Activated T-helper 2 cell treated with anti-CD3 and anti-CD28 coated beads, Interferon-gamma antibody, Interleukin-2, Interleukin-4, amounts not matched to agents 10 μg/mL and 5 μg/mL and 100 μg/mL, durations not matched to agents 14 hours and 24 hours and 36 hours (primary cell): ENCODE data around the gene SPDYC. TPM values are rescaled to one million over a fixed set of nuclear protein-coding genes. Genes with fewer than 3 reads are reported as not detected.

Experiments used
- DNase-seq: peaks from one replicate; pipeline ENCODE4 v3.0.0; 2021; ENCODE audit warnings: low spot score
- H3K27ac Mint-ChIP-seq: one replicate; pipeline ENCODE4 v1.8.0; 2021; ENCODE audit warnings: mixed read lengths
- H3K27me3 Mint-ChIP-seq: one replicate; pipeline ENCODE4 v1.8.0; 2021; ENCODE audit warnings: low read depth, mixed read lengths
- H3K36me3 Mint-ChIP-seq: one replicate; pipeline ENCODE4 v1.8.0; 2021; ENCODE audit warnings: low read depth, mixed read lengths
- H3K4me1 Mint-ChIP-seq: one replicate; pipeline ENCODE4 v1.8.0; 2021; ENCODE audit warnings: low read depth, mixed read lengths
- H3K4me3 Mint-ChIP-seq: one replicate; pipeline ENCODE4 v1.8.0; 2021; ENCODE audit warnings: low read depth, mild to moderate bottlenecking, moderate library complexity, mixed read lengths
- H3K9me3 Mint-ChIP-seq: one replicate; pipeline ENCODE4 v1.8.0; 2021; ENCODE audit warnings: mixed read lengths
- intact Hi-C: fragments of 100-400 bp; cut with micrococcal nuclease; formaldehyde crosslinking; loops from one replicate; pipeline ENCODE4 v1.15.1; 2023
- total RNA-seq: library from RNA; stranded (reverse); gene quantifications from 2 replicates; pipeline ENCODE4 v1.2.3, GENCODE V29; 2022

Gene SPDYC
- total RNA-seq, 1 donor from 2014 or later = not detected

DNA sequence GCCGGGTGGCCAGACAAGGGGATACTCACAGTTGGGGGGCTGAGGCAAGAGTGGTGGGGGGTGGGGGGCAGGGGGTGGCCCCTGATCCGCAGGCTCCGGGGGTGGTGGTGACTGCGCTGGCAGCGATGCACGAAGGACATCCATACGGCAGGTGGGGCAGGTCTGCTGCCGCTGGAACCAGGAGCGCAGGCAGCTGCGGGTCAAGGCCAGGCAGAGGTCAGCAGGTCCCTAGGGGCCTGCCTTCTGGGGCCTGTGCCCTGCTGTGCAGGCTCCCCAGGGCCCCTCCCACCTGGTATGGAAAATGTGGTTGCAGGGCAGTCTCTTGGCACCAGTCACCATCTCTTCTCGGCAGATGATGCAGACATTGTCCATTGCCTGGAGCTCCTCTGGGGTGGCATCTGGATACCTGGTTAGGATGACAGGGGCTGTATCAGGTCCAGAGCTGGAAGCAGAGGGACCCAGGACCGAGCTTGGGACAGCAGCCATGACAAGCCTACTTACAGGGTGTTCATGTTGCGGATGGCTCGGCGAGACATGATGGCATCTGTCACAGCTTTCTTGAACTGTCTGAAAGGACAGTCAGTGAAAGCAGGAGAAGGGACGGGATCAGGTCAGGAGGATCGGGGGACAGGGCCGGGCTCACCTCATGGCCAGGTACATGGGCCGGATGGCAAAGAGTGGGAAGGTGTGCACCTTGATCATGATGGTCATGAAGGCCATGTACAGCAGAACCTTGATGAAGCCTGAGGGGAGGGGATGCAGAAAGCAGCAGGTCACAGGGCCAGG, 39.2 kb upstream of the SPDYC start:
- no peak for DNase-seq
- Mint-ChIP-seq H3K27me3 (no peaks in the 10 kb centered on the region), H3K4me1 (peaks cover 18% of the 10 kb centered on the region), H3K27ac (no peak overlapping the region), H3K9me3 (no peaks in the 10 kb centered on the region), H3K4me3 (no peak overlapping the region), H3K36me3 (peaks cover 60% of the 10 kb centered on the region)
- intact Hi-C loops = loop anchor here (5.0 kb wide), 1 partner anchor 131 kb away; the partner anchor contains the start of gene POLA2

DNA sequence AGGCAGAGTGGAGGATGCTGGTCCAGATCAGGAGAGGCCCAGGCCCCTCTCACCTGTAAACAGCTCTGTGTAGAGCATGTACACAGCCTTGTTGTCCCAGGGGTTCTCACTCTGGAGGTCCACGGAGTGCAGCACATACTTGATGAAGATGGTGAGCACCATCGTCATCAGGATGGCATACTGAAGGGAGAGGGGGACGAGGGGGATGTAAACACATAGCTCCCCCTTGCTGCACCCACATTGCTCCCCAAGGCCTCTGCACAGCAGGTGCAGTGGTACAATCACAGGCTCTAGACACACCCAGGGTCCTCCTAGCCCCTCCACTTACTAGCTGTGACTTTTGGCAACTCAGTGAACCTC, 38.6 kb upstream of the SPDYC start:
- Mint-ChIP-seq H3K4me3 (no peak overlapping the region), H3K36me3 (peaks cover 57% of the 10 kb centered on the region), H3K27me3 (no peaks in the 10 kb centered on the region), H3K9me3 (no peaks in the 10 kb centered on the region), H3K27ac (no peak overlapping the region), H3K4me1 (peaks cover 23% of the 10 kb centered on the region)
- intact Hi-C loops = loop anchor here (5.0 kb wide), 1 partner anchor 131 kb away; the partner anchor contains the start of gene POLA2
- no peak for DNase-seq

DNA sequence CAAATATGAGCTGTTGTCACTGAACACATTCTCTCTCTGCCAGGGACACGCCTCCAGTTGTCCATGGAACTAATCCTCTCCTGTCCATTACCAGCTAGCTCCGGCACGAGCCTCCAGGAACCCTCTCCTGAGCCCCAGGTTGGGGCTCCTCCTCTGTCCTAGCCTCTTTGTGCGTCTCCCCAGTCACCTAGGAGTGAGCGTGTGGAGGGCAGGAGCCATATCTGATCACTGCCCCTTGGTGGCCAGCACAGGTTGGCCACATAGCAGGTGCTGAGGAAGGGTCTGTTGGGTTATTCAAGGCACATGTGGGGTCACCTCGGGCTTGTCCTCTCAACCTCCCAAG, 38.2 kb upstream of the SPDYC start:
- Mint-ChIP-seq H3K4me3 (no peak overlapping the region), H3K27ac (no peak overlapping the region), H3K36me3 (peaks cover 52% of the 10 kb centered on the region), H3K4me1 (peaks cover 26% of the 10 kb centered on the region), H3K9me3 (no peaks in the 10 kb centered on the region), H3K27me3 (no peaks in the 10 kb centered on the region)
- intact Hi-C loops = loop anchor here (5.0 kb wide), 1 partner anchor 130 kb away; the partner anchor contains the start of gene POLA2
- no peak for DNase-seq

DNA sequence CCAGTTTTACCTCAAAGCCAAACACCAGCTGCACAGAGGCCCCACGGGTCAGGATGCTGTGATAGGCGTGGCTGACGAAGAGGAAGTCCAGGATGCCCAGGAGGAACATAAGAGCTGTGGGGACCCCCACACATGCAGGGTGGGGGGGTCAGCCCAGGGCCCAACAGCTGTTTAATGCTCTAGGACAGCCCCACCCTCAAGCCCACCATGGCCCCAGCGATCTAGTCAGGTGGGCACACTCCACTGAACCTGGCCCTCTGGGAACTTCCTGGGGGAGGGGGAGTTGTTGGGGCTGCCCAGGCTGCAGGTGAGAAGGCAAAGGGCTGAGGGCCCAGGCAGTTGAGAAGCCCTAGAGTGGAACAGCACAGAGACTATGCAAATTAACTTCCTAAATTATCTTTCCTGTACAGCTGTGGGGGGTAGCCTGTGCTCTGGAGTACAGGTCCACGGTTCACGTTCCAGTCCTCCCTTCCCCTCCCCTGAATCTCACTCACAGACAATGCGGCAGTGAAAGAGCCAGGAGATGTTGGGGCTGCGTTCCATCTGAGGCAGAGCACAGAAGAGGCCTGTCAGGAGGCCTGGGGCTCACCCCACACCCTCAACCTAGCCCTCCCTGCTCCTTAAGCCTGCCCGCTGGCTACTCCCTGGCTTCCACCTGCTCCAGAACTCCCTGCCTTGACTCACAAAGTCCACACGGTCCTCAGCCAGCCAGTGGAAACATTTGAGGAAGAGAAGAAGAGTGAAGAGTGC, 37.6 kb upstream of the SPDYC start:
- Mint-ChIP-seq H3K4me1 (peaks cover 26% of the 10 kb centered on the region), H3K27ac (no peak overlapping the region), H3K27me3 (no peaks in the 10 kb centered on the region), H3K9me3 (no peaks in the 10 kb centered on the region), H3K4me3 (peak overlapping the region; percentile 96), H3K36me3 (peaks cover 47% of the 10 kb centered on the region)
- DNase-seq = no peak
- intact Hi-C loops = loop anchor here (5.0 kb wide), 1 partner anchor 130 kb away; the partner anchor contains the start of gene POLA2

DNA sequence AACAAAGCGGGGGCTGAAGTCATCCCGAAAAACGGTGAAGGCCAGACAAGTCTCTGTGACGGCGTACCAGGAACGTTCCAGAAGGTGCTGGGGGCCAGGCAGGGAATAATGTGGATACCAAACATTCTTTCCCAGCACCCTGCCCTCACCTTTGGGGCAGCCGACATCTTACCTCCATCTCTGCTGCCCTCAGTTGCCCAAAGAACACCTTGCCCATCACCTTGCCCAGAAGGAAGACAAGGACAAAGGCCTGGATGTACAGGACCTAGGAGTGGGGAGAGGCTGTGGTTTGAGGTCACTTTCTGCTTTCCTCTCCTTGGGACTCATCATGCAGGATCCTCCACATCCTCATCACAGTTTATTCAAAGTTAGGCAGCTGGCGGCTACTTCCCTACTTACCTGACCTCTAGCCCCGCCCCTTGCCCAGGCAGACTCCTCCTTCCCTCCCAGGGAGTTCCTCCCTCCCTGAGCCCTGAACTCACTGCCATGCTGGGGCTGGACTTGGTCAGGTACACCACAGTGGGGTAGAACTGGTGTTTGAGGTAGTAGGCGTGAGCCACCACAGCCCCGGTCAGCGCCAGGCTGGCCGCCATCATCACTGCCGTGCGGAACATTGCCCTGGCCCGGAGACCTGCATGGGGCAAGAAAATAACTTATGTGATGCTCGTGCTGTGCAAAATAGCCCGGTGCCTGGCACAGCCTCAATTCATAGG, 36.9 kb upstream of the SPDYC start:
- intact Hi-C loops = loop anchor here (5.0 kb wide), 1 partner anchor 129 kb away; the partner anchor contains the start of gene POLA2
- Mint-ChIP-seq H3K4me1 (peaks cover 26% of the 10 kb centered on the region), H3K4me3 (peak overlapping the region; percentile 96), H3K27ac (peak overlapping the region; percentile 99), H3K27me3 (no peaks in the 10 kb centered on the region), H3K9me3 (no peaks in the 10 kb centered on the region), H3K36me3 (peaks cover 41% of the 10 kb centered on the region)
- DNase-seq = peak; percentile 49

DNA sequence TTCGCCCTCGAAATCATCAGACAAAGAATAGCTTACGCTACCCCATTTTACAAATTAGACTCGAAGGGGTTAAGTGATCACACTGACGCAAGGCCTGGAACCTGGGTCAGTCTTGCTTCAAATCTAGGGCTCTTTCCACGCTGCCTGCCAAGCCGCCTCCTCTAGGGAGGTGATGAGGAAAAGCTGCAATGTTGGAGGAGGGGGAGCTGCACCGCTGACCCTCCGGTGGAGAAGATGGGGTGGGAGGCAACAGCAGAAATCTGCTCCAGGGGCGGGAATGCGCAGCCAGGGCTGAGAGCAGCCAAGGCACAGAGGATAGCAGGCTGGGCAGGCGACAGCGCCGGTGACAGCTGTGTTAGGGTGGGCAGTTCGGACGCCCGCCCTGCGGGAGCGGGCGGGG, 36.3 kb upstream of the SPDYC start:
- no peaks in the 10 kb centered on the region for H3K27me3 Mint-ChIP-seq
- peaks cover 26% of the 10 kb centered on the region for H3K4me1 Mint-ChIP-seq
- DNase-seq = peak; percentile 12
- H3K4me3 Mint-ChIP-seq = peak overlapping the region; percentile 96
- peak overlapping the region; percentile 99 for H3K27ac Mint-ChIP-seq
- intact Hi-C loops = loop anchor here (2.0 to 5.0 kb wide), 3 partner anchors 17 to 129 kb away; partner anchors contain the start of genes CAPN1, POLA2 and ZNHIT2
- H3K9me3 Mint-ChIP-seq = no peaks in the 10 kb centered on the region
- H3K36me3 Mint-ChIP-seq = peaks cover 35% of the 10 kb centered on the region

DNA sequence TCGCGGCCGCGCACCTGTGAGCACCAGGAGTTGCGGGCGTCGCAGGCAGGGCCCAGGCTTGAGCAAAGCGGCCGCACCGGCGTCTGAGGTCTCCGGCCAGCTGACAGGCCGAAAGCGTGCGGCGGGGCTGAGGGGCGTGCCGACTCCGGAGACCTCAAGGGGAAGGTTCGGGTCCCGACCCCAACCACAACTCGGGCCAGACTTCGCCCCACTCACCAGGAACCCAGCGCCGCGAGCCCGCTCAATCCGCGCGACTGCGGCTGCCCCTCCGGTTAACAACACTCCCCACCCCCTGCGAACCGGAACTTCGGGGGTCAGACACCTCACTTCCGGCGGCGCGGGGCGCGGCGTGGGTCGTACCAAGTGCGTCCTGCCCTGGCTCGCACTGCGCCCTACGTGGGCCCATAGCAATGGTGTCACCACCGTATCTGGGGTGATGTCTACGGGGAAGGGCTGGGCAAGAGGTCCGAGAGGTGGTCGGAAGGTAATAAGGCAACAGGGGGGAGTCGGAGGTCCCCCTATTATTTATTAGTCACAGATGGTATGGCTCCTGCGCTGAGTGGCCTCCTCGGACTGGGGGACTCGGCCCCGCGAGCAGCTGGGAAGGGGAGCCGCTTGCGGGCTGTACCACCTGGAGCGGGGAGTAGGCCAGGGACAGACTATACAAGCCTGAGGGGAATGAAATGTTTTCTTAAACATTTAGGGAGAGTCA, 35.6 kb upstream of the SPDYC start, which contains the start of gene SYVN1:
Gene SYVN1 (minus strand): TSS at position 280 of the 712 bp plus-strand sequence. CDS start 918 bp downstream, outside the sequence.
- intact Hi-C loops = loop anchor here (2.0 to 5.0 kb wide), 3 partner anchors 18 to 128 kb away; partner anchors contain the start of genes CAPN1, POLA2 and ZNHIT2
- Mint-ChIP-seq H3K27ac (peak within 1 kb of the TSS; percentile 99), H3K4me3 (peak within 1 kb of the TSS; percentile 96), H3K9me3 (no peaks in the 10 kb centered on the region), H3K4me1 (peaks cover 26% of the 10 kb centered on the region), H3K27me3 (no peaks in the 10 kb centered on the region), H3K36me3 (peaks cover 32% of the 10 kb centered on the region)
- peak; percentile 90 for DNase-seq

DNA sequence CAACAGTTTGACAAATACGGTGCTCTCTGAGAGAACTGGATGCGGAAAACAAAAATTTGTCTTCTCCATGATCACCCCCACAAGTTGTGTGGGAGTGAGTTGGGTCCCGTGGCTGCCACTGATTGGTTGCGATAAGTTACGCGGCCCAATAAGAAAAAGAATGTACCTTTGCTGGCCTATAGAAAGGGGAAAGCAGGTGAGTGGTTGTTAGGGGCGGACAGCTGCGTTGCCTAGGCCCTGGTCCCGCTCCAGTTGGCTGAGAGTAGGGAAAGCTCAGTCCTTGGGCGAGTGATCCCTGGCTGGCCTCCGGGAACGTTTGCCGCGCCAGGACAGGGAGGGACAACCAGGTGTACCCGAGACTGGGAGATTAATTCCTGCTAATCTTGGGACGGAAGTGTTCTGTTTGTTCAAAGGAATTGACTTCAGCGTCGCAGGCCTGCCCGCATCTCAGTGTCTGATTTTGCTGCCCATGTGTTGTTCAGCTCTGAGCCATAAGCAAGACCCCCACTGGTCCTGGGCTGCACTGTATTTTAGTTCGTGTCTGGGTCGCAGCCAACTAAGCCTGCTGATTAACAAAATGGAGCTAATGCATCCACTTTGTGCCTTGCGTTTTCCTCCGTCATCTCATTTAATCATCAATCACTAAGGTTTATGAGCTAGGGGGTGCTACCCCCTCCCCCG, 34.9 kb upstream of the SPDYC start:
- H3K27me3 Mint-ChIP-seq = peaks cover 2% of the 10 kb centered on the region
- peaks cover 26% of the 10 kb centered on the region for H3K4me1 Mint-ChIP-seq
- intact Hi-C loops = loop anchor here (1.0 to 5.0 kb wide), 5 partner anchors 13 to 127 kb away; partner anchors contain the start of genes CAPN1, FAU, MRPL49 and POLA2
- H3K9me3 Mint-ChIP-seq = no peaks in the 10 kb centered on the region
- peak; percentile 86 for DNase-seq
- peak overlapping the region; percentile 99 for H3K27ac Mint-ChIP-seq
- peak overlapping the region; percentile 96 for H3K4me3 Mint-ChIP-seq
- peaks cover 27% of the 10 kb centered on the region for H3K36me3 Mint-ChIP-seq

DNA sequence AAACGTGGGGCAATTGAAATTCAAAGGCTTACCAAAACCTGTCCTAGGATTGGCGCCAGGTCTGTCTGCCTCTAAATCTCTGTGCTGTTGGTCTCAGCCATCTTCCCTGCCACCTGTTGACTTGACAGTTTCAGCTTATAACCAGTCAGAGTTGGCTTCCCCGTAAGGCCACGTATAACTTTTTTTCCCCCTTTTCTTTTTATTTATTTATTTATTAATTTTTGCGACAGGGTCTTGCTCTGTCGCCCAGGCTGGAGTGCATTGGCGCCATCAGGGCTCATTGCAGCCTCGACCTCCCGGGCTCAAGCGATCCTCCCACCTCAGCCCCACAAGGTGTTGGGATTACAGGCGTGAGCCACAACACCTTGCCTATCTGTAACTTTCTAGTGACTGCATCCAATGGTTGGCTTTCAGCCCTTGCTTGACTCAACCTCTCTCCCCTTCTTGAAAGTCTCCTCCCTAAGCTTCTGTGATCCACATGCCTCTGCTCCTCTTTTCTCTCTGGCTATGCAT, 34.3 kb upstream of the SPDYC start:
- Mint-ChIP-seq H3K9me3 (no peaks in the 10 kb centered on the region), H3K36me3 (peaks cover 24% of the 10 kb centered on the region), H3K27me3 (peaks cover 4% of the 10 kb centered on the region), H3K4me1 (peaks cover 26% of the 10 kb centered on the region), H3K27ac (peak overlapping the region; percentile 99), H3K4me3 (peak overlapping the region; percentile 96)
- intact Hi-C loops = loop anchor here (1.0 to 2.0 kb wide), 4 partner anchors 13 to 108 kb away; partner anchors contain the start of genes CAPN1, FAU, MRPL49 and SNX15
- DNase-seq = no peak

DNA sequence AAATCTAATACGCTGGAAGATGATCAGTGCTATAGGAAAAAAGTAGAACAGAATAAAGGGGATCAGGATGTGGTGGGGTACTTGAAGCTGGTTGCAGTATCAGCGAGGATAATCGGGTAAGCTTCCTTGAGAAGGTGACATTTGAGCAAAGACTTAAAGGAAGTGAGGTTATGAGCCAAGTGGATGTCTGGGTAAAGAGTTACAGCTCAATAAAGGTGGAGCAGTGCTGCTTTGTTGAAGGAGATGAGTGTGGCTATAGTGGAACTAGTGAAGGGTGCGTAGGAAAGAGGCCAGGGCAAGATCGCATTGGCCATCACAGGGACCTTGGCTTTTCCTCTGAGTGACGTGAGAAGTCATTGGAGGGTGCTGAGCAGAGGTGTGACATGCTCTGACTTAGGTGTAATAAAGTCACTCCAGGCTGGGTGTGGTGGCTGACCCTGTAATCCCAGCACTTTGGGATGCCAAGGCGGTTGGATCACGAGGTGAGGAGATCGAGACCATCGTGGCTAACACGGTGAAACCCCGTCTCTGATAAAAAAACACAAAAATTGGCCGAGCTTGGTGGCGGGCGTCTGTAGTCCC, 33.4 kb upstream of the SPDYC start:
- intact Hi-C loops = no loop called here
- H3K9me3 Mint-ChIP-seq = no peaks in the 10 kb centered on the region
- peaks cover 11% of the 10 kb centered on the region for H3K27me3 Mint-ChIP-seq
- DNase-seq = no peak
- H3K4me3 Mint-ChIP-seq = peak overlapping the region; percentile 74
- peaks cover 26% of the 10 kb centered on the region for H3K4me1 Mint-ChIP-seq
- H3K36me3 Mint-ChIP-seq = peaks cover 15% of the 10 kb centered on the region
- H3K27ac Mint-ChIP-seq = no peak overlapping the region

DNA sequence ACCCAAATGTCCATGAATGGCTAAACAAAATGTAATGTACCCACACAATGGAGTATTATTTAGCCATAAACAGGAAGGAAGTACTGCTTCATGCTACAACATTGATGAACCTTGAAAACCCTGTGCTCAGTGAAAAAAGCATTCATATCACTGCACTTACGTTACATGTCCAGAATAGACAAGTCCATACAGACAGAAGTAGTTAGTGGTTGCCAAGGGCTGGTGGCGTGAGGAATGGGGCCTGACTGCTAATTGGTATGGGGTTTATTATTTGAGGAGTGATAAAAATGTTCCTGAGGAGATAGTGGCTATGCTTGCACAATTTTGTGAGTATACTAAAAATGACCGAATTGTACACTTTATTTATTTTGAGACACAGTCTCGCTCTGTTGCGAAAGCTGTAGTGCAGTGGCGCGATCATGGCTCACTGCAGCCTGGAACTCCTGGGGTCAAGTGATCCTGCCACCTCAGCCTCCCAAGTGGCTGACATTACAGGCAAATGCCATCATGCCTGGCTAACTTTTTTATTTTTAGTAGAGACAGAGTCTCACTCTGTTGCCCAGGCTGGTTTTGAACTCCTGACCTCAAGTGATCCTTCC, 28.0 kb upstream of the SPDYC start:
- no peaks in the 10 kb centered on the region for H3K36me3 Mint-ChIP-seq
- peaks cover 26% of the 10 kb centered on the region for H3K27me3 Mint-ChIP-seq
- H3K4me1 Mint-ChIP-seq = no peaks in the 10 kb centered on the region
- no peak overlapping the region for H3K4me3 Mint-ChIP-seq
- no peaks in the 10 kb centered on the region for H3K9me3 Mint-ChIP-seq
- DNase-seq = no peak
- H3K27ac Mint-ChIP-seq = no peak overlapping the region
- intact Hi-C loops = no loop called here
